CD4-positive, alpha-beta T cell treated with Interleukin-2 at 100 ng/mL for 4 hours (primary cell): ENCODE data around the gene RPL35A.
"Not testable (repeated sequence)": the region's sequence is repeated elsewhere in the genome, so short reads cannot be mapped to it uniquely, and the experiment has no call there.

Experiments used
- DNase-seq: peaks from one replicate; pipeline ENCODE4 v3.0.0-alpha.2; 2020; ENCODE audit warnings: low spot score

RPL35A gene

DNA sequence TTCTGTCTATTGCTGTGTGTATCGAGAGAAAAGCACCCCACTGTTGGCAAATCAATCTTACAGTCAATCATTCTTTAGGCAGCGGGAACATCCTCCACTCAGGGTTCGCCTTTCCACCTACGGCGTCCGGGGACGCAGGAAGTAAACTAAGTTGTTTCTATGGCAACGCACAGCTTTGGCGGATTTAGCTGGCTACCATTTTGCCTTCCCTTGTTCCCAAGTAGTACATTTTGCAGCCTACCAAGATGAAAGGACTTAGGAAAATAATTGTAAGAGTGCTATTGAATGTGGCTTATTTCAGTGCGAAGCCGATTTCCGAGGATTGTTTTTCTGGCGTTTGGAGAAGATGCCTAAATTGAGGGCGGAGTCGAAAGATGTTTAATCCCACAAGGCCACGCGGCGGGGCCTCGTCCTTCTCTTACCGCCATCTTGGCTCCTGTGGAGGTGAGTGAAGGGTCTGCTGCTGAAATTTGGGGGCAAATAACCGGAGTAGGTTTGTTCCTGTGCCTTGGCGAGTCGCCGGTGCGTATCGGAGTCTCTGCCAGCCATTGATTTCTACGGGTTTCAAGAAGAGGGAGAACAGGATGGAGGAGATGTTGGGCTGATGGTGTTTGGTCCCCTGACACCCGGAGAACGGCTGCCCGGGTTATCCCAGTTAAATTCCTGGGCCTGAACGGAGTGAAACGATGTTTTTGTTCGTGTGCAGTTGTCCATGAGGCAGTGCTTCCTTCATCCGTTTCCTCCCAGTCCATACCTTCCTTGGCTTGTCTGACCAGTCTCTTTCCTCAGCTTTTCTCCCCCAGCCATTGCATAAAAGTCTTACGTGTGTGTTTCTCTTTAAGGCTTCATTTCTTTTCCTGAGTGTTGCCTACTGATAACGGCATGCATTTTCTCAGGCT, at the start of gene RPL35A:
TSS of gene RPL35A (plus strand) at position 413 of the 899 bp plus-strand sequence. CDS start 778 bp downstream, outside the sequence.
- peak; percentile 93 for DNase-seq

DNA sequence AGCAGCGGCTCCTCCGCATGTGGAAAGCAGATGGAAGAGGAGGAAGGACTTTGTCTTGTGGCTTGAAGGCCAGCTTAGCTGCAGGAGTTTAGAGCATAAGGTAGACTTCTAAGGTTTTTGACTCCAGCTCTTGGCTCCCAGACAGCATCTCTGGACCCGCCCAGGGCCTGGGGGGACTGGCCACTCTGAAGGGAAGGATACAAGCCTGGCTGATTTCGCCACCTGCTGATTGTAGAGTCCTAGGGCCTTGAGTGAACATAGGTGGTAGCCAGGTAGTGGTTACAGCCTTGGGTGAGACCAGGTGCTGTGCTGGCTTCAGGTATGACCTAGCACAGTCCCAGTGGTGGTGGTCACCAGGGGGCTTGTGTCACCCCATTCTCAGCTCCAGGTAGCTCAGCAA, 48.4 kb upstream of the RPL35A start:
- DNase-seq: no peak

DNA sequence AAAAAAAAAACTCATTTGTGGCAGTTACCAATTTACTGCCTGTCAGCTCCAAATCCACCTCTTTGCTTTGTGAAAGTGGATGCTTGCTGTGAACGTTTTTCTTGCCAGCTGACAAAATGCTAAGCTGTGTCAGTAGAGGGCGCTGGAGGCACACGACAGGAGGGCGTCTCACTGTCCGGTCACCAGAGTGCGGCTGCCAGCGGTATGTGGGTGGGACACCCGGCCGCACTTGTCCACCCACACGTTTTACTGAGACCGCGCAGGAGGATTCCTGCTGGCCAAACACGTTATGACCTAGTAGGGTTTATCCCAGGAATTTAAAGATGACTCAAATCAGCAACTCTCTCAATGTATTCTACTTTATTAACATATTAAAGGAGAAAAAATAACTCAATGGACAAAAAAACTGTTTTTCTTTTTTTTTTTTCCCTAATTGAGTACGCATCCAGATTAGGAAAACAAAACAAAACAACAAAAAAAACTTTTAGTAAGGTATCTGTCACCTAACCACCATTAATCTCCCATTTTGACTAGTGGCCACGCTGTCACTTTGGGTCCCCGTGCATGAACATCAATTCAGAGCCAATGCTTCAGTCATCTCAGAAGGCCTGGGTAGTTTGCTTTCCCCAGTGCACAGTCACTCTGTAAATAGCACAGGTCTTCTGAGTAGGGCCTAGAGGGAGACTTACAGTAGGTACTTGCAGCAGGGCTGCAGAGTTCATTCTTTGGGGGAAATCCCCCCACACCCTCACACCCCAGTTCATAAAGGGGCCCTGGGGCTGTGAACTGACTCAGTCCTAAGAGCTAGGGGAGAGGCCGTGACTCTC, 43.8 kb upstream of the RPL35A start:
- peak; percentile 79 for DNase-seq

DNA sequence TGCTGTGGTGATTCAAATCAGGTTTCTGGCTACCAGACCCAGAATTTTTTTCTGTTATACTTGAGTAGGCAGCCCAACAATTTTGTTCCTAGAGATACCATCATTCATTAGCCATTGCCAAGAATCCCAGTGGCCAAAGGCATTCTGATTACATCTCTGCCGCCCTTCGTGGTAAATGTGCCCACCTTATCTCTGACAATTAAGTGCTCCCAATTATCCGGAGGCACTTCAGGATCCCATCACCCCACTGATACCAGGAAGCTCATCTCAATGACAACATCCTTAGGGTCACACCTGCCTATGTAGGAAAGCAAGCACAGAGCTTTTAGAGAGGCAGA, 43.2 kb upstream of the RPL35A start:
- no peak for DNase-seq

DNA sequence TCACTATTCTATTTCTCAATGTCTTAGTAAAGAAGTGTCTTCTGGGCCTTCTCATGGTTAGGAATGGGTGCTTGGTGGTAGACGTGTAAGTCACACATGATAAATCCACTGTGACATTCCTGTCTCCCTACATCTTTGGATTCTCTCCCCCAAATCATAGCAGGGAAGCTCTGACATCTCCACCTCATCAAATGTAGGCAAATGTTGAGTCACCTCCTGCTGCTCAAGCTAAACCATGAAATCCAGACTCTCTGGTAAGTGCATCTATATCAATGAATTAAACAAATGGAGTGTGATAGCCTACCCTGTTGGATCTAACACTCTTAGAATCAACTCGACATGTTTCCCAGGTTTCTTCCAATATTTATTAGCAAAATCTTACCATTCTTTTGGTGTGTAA, 42.8 kb upstream of the RPL35A start:
- no peak for DNase-seq

DNA sequence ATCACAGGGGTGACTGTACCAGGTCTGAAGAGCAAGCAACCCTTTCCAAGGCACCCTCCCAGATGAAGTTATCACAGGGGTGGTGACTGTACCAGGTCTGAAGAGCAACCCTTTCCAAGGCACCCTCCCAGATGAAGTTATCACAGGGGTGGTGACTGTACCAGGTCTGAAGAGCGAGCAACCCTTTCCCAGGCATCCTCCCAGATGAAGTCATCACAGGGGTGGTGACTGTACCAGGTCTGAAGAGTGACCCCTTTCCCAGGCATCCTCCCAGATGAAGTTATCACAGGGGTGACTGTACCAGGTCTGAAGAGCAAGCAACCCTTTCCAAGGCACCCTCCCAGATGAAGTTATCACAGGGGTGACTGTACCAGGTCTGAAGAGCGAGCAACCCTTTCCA, 41.4 kb upstream of the RPL35A start:
- not testable (repeated sequence) for DNase-seq

DNA sequence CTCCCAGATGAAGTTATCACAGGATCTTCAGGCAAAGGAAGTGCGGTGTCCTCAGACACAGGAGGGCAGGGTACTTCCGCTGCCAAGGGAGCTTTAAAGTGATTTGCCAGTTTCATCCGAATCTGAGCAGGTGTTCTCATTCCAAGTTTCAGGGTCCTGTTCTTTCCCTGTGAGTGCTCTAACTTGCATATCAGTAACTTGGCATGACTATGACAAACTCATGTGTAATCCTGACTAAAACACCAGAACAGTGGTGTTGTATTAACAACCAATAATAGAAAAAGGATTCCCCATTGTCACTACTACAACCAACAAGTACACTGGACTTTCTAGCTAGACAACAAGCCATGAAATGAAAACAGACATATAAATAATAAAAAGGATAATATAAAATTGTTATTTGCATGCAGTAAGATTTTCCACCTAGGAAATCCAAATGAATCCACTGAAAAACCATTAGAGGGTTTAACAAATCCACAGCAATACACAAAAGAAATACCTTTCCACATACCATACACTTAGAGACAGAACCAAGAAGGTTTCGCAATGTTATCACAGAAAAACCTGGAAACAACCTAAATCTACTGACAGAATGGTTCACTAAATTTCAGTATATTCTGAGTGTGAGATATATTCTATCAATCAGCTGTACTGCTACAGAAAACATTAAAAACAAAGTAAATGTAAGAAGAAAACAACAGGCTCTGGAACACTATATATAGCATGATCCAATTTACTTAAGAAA, 40.9 kb upstream of the RPL35A start:
- no peak for DNase-seq

DNA sequence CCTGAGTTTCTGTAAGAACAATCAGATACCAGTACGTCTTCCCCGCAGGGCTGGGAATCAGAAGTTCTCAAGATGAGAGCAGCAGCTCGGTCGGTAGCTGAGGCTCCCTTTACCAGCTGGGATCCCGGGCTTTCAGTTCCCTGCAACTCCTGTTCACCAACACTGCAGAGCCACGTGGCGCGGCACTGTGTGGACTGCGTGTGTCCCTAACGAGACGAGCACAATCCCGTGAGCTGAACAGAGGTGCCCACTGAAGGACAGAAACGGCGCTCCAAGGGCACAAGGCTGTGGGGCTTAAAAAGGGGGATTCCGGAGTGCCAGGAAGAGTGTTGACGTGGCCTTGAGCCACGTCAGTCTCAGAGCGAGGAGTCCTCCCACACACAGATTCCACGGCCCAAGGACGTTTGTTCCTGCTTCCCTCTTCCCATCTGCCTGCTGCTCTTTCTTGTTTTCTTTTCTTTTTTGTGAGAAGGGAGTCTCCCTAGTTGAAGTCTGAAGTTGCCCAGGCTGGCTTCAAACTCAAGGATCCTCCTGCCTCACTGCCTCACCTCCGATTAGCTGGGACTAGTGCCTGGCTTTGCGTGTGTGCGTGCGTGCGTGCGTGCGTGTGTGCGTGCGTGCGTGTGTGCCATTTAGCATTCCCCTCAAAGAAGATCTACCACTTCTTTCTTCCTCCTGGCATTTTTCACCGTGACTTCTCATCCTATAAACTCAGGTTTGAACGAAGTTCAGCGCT, 37.1 kb upstream of the RPL35A start:
- no peak for DNase-seq

DNA sequence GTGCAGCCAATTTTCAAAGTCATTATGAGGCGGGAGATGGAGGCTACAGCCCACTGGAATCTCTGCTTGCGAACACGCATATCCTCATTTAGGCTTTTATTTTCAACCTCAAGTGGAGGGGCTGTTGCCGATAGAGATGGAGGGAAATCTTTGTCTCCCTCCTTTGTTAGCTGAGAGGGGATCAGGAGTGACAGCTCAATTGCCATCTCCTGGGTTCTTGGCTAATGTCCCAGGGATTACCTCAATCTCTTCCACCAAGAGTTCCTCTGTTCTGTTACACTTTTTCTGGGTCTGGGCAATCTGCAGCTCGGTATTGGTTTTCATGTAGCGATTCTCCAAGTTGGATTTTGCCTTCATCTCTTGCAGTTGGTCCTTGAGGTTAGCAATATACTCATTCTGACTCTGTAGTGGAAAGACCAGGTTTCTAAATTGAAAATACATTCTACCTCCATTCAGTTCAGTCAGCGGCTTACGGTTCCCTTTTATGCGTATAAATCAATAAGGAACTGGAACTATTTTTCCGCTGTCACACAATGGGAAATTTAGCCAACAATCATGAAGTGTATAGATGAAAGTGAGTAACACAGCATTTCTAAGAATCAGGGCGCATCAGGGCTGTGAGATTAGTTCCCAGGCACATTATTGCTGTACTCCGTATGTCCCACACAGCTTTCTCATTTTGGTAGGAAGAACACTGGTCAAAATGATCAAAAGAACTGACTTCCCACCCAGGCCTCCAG, 36.2 kb upstream of the RPL35A start:
- no peak for DNase-seq

DNA sequence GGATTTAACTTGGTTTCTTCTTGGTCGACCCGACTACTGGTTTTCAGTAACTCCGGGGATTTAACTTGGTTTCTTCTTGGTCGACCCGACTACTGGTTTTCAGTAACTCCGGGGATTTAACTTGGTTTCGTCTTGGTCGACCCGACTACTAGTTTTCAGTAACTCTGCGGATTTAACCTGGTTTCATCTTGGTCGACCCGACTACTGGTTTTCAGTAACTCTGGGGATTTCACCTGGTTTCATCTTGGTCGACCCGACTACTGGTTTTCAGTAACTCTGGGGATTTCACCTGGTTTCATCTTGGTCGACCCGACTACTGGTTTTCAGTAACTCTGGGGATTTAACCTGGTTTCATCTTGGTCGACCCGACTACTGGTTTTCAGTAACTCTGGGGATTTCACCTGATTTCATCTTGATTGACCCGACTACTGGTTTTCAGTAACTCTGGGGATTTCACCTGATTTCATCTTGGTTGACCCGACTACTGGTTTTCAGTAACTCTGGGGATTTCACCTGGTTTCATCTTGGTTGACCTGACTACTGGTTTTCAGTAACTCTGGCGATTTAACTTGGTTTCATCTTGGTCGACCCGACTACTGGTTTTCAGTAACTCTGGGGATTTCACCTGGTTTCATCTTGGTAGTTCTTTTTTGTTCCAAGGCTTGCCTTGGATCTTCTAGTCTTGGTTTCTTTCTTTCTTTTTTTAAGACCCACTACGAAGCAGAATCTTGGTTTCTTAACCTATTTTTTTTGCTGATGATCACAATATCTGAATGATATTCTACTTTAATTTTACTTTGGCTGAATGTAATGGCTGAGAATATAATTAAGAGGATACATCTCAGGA, 28.3 kb upstream of the RPL35A start:
- DNase-seq: not testable (repeated sequence)

DNA sequence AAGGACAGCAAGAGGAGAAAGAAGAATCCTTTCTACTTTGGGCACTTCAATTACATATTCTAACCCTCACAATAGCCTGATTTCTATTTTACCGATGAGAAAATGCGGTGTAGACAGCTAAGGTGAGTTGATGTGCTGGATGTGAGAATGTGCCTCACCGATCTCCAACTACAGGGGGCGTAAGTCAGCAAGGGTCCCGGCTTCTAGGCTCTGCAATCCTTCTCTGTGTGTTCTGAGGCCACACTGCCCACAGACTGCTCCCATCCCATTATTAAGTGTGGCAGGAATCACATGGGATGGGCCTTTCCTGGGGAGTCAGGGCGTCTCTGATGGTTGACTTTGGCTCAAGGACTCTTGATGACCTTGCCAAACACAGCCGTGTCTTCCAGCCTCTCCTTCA, 23.6 kb upstream of the RPL35A start:
- no peak for DNase-seq

DNA sequence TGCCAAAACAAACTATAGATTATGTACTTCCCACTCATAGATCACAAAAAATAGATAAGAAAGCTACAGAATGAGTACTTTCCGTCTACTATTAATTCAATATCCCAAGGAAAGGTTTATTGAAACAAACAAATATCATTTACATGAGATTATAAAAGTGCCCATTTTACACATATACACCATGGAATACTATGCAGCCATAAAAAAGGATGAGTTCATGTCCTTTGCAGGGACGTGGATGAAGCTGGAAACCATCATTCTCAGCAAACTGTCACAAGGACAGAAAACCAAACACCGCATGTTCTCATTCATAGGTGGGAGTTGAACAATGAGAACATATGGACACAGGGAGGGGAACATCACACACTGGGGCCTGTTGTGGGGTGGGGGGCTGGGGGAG, 22.4 kb upstream of the RPL35A start:
- DNase-seq: not testable (repeated sequence)

DNA sequence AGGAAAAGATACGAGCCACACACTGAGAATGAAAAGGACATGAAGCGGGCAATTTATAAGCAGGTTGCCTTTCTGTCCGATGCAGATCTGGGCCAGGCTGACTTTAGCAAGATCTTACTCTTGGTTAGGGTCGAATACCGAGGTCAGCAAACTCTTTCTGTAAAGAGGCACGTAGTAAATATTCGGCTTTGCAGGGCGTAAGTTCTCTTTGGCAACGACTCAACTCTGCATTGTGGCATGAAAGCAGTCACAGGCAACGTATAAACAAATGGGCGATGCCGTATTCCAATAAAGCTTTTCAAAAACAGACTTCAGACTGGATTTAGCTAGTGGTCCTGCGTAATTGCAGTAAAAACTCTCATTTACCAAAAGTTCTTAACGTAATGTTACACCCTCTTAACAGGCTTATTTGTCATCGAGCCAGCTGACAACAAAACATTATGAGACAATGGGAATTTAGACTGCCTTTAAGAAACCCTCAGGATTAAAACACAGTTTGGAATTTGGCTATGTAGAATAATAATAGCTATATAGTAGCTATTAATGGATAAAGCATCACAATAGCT, 13.1 kb upstream of the RPL35A start:
- no peak for DNase-seq

DNA sequence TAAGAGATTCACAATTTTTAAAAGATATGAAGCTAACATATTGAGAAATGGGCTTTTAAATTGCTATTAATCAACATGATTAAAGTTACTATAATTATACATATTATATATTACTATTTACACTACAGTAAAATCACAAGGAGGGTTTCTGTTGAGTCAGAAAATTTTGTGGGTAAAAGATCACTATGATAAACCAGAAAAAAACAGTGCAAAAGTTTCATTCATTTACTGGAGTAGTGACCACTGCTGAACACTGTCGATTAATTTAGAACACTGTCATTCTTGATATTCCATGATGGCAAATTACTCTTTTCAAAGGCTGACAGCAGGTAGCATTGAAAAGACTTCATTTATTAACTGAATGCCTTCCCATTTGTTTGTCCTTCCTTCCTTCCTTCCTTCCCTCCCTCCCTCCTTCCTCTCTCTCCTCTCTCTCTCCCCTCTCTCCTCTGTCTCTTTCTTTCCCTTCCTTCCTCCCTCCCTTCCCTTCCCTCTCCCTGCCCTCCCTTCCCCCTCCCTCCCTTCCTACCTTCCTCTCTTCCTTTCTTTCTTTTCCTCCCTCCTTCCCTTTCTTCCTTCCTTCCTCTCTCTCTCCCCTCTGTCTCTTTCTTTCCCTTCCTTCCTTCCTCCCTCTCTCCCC, 9.1 kb upstream of the RPL35A start:
- DNase-seq: no peak

DNA sequence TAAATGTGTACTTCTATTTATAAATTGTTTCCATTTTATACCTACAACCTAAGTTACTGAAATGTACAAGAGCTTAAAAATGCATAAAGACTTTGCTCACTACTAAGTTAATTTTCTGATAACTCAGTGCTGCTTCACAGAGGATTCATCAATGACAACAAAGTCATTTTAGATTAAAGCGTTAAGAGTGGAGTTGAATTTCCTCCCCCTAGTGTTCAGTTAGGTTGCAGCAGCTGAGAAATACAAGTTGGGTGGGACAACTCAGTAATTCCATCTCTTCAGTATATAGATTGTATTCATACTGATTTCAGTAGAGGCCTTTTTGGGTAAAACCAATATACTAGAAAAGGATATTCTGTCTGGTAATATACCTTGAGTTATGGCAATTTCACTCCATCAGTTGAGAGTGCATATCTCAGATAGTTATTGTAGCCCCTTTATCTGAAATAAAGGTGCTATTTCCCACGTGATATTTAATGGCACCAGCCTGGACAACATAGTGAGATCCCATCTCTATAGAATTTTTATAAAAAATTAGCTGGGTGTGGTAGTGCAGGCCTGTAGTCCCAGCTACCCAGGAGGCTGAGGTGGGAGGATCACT, 6.9 kb upstream of the RPL35A start:
- DNase-seq: peak; percentile 67

DNA sequence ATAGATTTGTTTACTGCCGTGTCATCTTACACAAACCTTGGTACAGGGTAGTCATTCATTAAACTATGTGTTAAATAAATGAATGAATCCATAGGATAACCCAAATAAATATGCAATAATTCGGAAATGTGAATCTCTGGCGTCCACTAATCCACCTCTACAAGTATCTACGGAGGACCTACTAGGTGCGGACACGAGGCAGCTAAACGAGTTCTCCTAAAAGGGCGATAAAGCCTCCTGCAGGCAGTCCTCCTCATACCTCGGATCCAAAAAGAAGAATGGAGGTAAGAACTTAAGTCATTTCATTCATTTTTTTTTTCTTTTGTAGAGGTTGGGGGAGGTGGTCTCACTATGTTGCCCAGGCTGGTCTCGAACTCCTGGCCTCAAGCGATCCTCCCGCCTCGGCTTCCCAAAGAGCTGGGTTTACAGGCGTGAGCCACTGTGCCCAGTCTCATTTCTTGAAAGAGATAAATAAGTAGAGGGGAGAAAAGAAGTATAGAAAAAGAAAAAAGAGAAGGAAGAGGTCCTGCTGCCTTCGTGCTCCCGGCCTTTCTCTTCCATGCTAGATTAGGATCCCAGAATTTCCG, 706 bp upstream of the RPL35A start:
- DNase-seq: no peak

DNA sequence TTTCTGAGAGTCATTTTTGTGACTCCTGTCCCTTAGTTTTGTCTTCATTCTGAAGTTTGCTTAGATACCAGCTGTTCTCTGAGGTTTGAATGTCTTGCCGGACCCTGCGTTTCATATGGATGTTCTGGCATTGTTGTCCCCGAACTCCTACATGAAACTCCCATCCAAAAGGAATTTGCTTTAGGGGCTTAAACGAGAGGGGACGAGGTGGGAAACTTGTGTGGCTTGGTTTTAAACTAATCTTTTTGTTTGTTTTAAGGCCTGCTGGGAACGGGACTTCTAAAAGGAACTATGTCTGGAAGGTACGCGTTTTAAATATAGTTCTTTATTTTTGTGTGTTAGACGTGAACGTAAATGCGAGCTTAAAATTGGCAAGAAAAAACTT, 679 bp downstream of the RPL35A start:
- DNase-seq: no peak

DNA sequence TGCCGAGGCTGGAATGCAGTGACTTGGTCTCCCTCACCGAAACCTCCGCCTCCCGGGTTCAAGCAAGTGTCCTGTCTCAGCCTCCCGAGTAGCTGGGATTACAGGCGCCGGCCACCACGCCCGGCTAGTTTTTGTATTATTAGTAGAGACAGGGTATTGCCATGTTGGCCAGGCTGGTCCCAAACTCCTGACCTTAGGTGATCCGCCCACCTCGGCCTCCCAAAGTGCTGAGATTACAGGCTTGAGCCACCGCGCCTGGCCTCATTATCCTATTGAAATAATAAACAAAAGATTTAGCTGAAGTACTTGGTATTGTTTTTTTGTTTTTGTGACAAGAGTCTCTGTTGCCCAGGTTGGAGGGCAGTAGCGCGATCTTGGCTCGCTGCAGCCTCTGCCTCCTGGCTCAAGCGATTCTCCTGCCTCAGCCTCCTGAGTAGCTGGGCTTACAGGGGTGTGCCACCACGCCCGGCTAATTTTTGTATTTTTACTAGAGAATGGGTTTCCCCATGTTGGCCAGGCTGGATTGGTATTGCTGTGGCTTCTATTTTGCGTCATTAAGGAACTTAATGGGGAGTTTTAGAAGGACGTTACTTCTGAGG, 1.5 kb downstream of the RPL35A start:
- no peak for DNase-seq
